Measurements from ENCODE around the gene RPS6KA6. TPM values are rescaled to one million over a fixed set of nuclear protein-coding genes. Genes with fewer than 3 reads are reported as not detected.

The RPS6KA6 gene
- polyA plus RNA-seq, 1 donor (not counting 4 experiments of a cell fraction or from before 2014, with no cell fraction given): 2.7 TPM

DNA sequence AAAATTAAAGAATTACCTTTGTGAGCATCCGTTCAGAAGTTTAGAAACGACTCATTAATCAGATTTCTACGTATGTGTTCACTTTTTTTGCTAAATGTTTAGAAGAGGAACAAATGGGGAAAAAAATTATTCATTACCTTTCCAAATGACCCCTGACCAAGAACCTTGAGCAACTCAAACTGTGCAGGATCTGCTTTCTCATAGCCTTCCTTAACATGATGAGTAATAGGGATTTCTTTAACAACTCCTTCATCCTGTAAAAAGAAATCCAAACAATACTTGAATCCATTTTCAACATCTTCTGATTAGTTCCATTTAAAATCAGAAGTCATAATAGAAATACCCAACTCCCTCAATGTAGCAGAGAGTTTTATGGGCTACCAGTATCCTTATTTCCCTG is 32.1 kb downstream of the RPS6KA6 start:
- Histone ChIP-seq H3K9ac (ENCODE audit: control insufficient read depth, extremely low read depth, insufficient read depth, low read length) (no peak overlapping the region), H3K27me3 (ENCODE audit: control insufficient read depth, extremely low read depth, insufficient read depth, low read length) (no peaks in the 10 kb centered on the region), H3K4me1 (ENCODE audit: control insufficient read depth, extremely low read depth, insufficient read depth, low read length) (no peaks in the 10 kb centered on the region), H2AFZ (ENCODE audit: control insufficient read depth, low read length) (no peak overlapping the region), H3K79me2 (ENCODE audit: control insufficient read depth, insufficient read depth, low read length) (no peaks in the 10 kb centered on the region), H3K36me3 (ENCODE audit: control insufficient read depth in 2 of 2, extremely low read depth in 1 of 2, insufficient read depth in 2 of 2, low read length in 2 of 2) (no peaks in the 10 kb centered on the region), H3K9me3 (ENCODE audit: control insufficient read depth, low read depth, low read length) (no peaks in the 10 kb centered on the region), H3K4me3 (ENCODE audit: control insufficient read depth in 2 of 3, extremely low read depth in 1 of 3, insufficient read depth in 2 of 3, low read depth in 1 of 3, low read length in 3 of 3) (no peak overlapping the region), H4K20me1 (ENCODE audit: control insufficient read depth, extremely low read depth, insufficient read depth, low read length) (no peaks in the 10 kb centered on the region), H3K9me1 (ENCODE audit: control insufficient read depth, extremely low read depth, insufficient read depth, low read length) (no peaks in the 10 kb centered on the region), H3K4me2 (ENCODE audit: control insufficient read depth, extremely low read depth, insufficient read depth, low read depth, low read length) (no peak overlapping the region), H3K27ac (ENCODE audit: control insufficient read depth, insufficient read depth, low read length) (no peak overlapping the region)
- DNase-seq (ENCODE audit: low read depth, low spot score) (no peak), FAIRE-seq (no peak)
- TF ChIP-seq, protein P1, sequence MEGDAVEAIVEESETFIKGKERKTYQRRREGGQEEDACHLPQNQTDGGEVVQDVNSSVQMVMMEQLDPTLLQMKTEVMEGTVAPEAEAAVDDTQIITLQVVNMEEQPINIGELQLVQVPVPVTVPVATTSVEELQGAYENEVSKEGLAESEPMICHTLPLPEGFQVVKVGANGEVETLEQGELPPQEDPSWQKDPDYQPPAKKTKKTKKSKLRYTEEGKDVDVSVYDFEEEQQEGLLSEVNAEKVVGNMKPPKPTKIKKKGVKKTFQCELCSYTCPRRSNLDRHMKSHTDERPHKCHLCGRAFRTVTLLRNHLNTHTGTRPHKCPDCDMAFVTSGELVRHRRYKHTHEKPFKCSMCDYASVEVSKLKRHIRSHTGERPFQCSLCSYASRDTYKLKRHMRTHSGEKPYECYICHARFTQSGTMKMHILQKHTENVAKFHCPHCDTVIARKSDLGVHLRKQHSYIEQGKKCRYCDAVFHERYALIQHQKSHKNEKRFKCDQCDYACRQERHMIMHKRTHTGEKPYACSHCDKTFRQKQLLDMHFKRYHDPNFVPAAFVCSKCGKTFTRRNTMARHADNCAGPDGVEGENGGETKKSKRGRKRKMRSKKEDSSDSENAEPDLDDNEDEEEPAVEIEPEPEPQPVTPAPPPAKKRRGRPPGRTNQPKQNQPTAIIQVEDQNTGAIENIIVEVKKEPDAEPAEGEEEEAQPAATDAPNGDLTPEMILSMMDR (optimal IDR thresholded peaks at IDR 0.05 in 1 of 3, IDR thresholded peaks at IDR 0.05 in 1 of 3, conservative IDR thresholded peaks at IDR 0.05 in 1 of 3; ENCODE audit: extremely low read depth in 1 of 3, insufficient read depth in 2 of 3, low read length in 3 of 3): no peak
- no peak for TF ChIP-seq EZH2 (IDR thresholded peaks at IDR 0.05; ENCODE audit: low read length)
- dilution Hi-C loops (cut with MboI; ENCODE audit: extremely low pct_ligation_motif_present, low sequenced_read_pairs): no loop called here

DNA sequence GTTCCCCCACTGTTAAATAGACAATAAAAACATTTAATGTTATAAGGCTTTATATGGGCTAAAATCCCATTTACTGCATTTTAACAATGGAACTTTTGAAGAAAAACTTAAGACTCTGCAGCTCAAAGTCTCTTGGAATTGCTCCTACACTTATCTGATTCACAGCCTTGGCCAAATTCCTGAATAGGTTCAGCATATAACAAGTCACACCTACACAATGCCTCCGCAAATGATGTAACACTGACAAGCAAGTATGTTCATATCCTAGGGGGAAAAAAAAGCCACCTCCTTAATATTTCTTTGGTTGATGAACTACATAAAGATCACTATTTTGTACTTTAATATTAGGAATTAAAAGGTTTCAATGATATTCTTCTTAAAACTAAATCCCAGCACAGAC is 34.5 kb downstream of the RPS6KA6 start:
- dilution Hi-C loops (cut with MboI; ENCODE audit: extremely low pct_ligation_motif_present, low sequenced_read_pairs): no loop called here
- no peak overlapping the region for H3K27ac ChIP-seq (ENCODE audit: control insufficient read depth, insufficient read depth, low read length)
- H3K27me3 ChIP-seq (ENCODE audit: control insufficient read depth, extremely low read depth, insufficient read depth, low read length): no peaks in the 10 kb centered on the region
- no peak overlapping the region for H3K9ac ChIP-seq (ENCODE audit: control insufficient read depth, extremely low read depth, insufficient read depth, low read length)
- H3K4me3 ChIP-seq (ENCODE audit: control insufficient read depth in 2 of 3, extremely low read depth in 1 of 3, insufficient read depth in 2 of 3, low read depth in 1 of 3, low read length in 3 of 3): no peak overlapping the region
- no peak for TF ChIP-seq EZH2 (IDR thresholded peaks at IDR 0.05; ENCODE audit: low read length)
- TF ChIP-seq, protein P1 (optimal IDR thresholded peaks at IDR 0.05 in 1 of 3, IDR thresholded peaks at IDR 0.05 in 1 of 3, conservative IDR thresholded peaks at IDR 0.05 in 1 of 3; ENCODE audit: extremely low read depth in 1 of 3, insufficient read depth in 2 of 3, low read length in 3 of 3): no peak
- H3K36me3 ChIP-seq (ENCODE audit: control insufficient read depth in 2 of 2, extremely low read depth in 1 of 2, insufficient read depth in 2 of 2, low read length in 2 of 2): no peaks in the 10 kb centered on the region
- peak; percentile 15 for DNase-seq (ENCODE audit: low read depth, low spot score)
- H2AFZ ChIP-seq (ENCODE audit: control insufficient read depth, low read length): no peak overlapping the region
- H3K9me1 ChIP-seq (ENCODE audit: control insufficient read depth, extremely low read depth, insufficient read depth, low read length): no peaks in the 10 kb centered on the region
- H4K20me1 ChIP-seq (ENCODE audit: control insufficient read depth, extremely low read depth, insufficient read depth, low read length): no peaks in the 10 kb centered on the region
- H3K79me2 ChIP-seq (ENCODE audit: control insufficient read depth, insufficient read depth, low read length): no peaks in the 10 kb centered on the region
- H3K9me3 ChIP-seq (ENCODE audit: control insufficient read depth, low read depth, low read length): no peaks in the 10 kb centered on the region
- no peak overlapping the region for H3K4me2 ChIP-seq (ENCODE audit: control insufficient read depth, extremely low read depth, insufficient read depth, low read depth, low read length)
- no peak for FAIRE-seq
- H3K4me1 ChIP-seq (ENCODE audit: control insufficient read depth, extremely low read depth, insufficient read depth, low read length): no peaks in the 10 kb centered on the region

All from keratinocyte (primary cell).